NT2/D1 (cell line): ENCODE results near the gene CD38.

Experiments used
- SUZ12 ChIP-seq: IDR thresholded peaks from 2 replicates; pipeline ENCODE4 v1.6.1; 2011; ENCODE audit not compliant: insufficient read length, insufficient read depth; ENCODE audit errors: extremely low read depth
- YY1 ChIP-seq: IDR thresholded peaks from 2 replicates; pipeline ENCODE4 v1.6.1; 2011; ENCODE audit not compliant: insufficient read length, insufficient read depth
- ZNF274 ChIP-seq: IDR thresholded peaks from 2 replicates; pipeline ENCODE4 v1.6.1; 2011; ENCODE audit warnings: mild to moderate bottlenecking, low read depth, low read length

DNA sequence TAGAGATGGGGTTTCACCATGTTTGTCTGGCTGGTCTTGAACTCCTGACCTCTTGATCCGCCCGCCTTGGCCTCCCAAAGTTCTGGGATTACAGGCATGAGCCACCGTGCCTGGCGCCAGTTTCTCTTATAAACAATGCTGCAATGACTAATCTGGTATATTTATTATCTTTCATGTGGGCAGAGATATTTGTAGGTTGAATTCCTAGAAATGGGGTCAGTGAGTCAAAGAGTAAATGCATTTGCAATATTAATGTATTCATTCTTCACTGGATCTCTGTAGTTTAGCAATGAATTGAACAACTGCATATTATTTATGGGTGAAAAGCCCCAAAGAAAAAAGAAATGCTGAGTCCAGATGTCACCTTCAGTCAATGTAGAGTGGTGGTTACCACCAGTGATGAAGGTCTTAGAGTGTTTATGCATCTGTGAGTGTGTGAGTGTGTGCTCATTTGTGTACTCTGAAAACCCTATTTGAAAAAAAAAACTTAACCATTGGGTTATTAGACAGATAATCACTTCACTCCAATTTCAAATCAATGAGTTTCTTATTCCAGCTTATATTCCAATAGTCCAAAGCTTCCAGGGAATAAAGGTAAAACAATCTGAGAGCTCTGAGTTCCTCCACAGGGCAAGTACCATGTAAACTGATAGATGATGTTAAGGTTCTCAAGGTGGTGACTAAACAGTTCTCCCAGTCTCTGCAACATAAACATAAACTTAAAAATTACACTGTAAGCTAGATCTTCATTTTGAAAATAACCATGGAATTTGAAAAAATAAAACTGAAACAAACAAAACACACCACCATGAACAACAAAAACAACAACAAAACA, 22.6 kb upstream of the CD38 start:
- no peak for TF ChIP-seq ZNF274
- TF ChIP-seq SUZ12, result no peak
- no peak for TF ChIP-seq YY1
